Thoracic aorta (tissue), 2 donors: ENCODE data around the gene DOK6. TPM values are rescaled to one million over a fixed set of nuclear protein-coding genes. Genes with fewer than 3 reads are reported as not detected.

Experiments used
- ATAC-seq: fragments of 150-250 bp; one replicate; pipeline ENCODE4 v1.8.0; 2017; ENCODE audit warnings: low read depth; ENCODE audit not compliant: insufficient number of reproducible peaks, low FRiP score
- DNase-seq: peaks from one replicate; pipeline ENCODE4 v3.0.0-alpha.2; 2020; ENCODE audit warnings: low spot score
- H3K27ac ChIP-seq, 2 donors: fragments of 200-600 bp; sonication (generic); 1 replicate in 1 of 2; 2 replicates in 1 of 2; pipeline ENCODE4 v1.5.1; 2016; ENCODE audit warnings: mild to moderate bottlenecking in 2 of 2, moderate library complexity in 2 of 2
- H3K27me3 ChIP-seq: fragments of 200-600 bp; sonication (generic); replicated peaks from 2 replicates; pipeline ENCODE4 v1.6.0; 2016; ENCODE audit warnings: mild to moderate bottlenecking; ENCODE audit not compliant: insufficient read depth
- H3K36me3 ChIP-seq: fragments of 200-600 bp; sonication (generic); one replicate; pipeline ENCODE4 v1.5.1; 2016
- H3K4me1 ChIP-seq, 2 donors: fragments of 200-600 bp; sonication (generic); 1 replicate in 1 of 2; 2 replicates in 1 of 2; pipeline versions ENCODE4 v1.5.1 to v1.6.0; 2016; ENCODE audit warnings: low read depth in 2 of 2, mild to moderate bottlenecking in 1 of 2; ENCODE audit not compliant: control insufficient read depth in 1 of 2
- H3K4me3 ChIP-seq: fragments of 200-600 bp; sonication (generic); 2 replicates; pipeline ENCODE4 v1.5.1; 2016; ENCODE audit warnings: mild to moderate bottlenecking
- H3K9me3 ChIP-seq: fragments of 200-600 bp; sonication (generic); 2 replicates; pipeline ENCODE4 v1.5.1; 2016
- total RNA-seq, 2 donors: library from RNA; depleted of rRNA; stranded (reverse); fragments of >200 nt; gene quantifications; one replicate each; pipeline versions ENCODE4 v1.1.0 to v1.2.3, GENCODE V29; 2016
- TF ChIP-seq, protein P1 (sequence below): fragments of 200-600 bp; sonication (generic); IDR thresholded peaks from one replicate; pipeline ENCODE4 v1.5.1; 2019; ENCODE audit warnings: antibody characterized with exemption

Gene DOK6
- total RNA-seq, 2 donors from 2014 or later: 2.0 to 2.1 TPM

- TF ChIP-seq, protein P1, sequence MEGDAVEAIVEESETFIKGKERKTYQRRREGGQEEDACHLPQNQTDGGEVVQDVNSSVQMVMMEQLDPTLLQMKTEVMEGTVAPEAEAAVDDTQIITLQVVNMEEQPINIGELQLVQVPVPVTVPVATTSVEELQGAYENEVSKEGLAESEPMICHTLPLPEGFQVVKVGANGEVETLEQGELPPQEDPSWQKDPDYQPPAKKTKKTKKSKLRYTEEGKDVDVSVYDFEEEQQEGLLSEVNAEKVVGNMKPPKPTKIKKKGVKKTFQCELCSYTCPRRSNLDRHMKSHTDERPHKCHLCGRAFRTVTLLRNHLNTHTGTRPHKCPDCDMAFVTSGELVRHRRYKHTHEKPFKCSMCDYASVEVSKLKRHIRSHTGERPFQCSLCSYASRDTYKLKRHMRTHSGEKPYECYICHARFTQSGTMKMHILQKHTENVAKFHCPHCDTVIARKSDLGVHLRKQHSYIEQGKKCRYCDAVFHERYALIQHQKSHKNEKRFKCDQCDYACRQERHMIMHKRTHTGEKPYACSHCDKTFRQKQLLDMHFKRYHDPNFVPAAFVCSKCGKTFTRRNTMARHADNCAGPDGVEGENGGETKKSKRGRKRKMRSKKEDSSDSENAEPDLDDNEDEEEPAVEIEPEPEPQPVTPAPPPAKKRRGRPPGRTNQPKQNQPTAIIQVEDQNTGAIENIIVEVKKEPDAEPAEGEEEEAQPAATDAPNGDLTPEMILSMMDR: no peak
- no peaks in the 10 kb centered on the region for H3K9me3 ChIP-seq
- no peak overlapping the region for H3K27ac ChIP-seq
- H3K36me3 ChIP-seq: no peaks in the 10 kb centered on the region
- no peak for ATAC-seq
- H3K4me3 ChIP-seq: no peak overlapping the region
- H3K27me3 ChIP-seq: no peaks in the 10 kb centered on the region
- no peaks in the 10 kb centered on the region for H3K4me1 ChIP-seq
- DNase-seq: no peak
Observed at GRCh38 chr18:69697069-69697468, 296.4 kb downstream of the DOK6 start.

DNA sequence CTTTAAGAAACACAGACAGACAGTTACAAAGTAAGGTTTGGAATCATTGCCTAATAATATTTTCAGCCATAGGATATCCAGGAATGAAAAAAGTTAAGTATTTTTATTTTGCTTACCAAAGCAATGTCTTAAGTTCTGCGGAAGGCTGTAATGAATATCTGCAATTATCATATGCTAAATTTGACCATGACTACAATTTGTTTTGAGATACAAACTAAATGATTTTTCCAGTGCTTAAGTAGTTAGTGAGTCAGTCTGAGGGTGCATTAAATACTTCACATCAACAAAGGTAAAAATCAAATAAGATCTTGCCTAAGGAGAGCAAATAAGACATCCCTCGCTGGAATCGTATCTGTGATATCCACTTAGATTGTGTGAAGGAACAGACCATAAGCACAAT lies 297.0 kb downstream of the DOK6 start:
- Histone ChIP-seq H3K36me3 (no peaks in the 10 kb centered on the region), H3K9me3 (no peaks in the 10 kb centered on the region), H3K27me3 (no peaks in the 10 kb centered on the region), H3K4me1 (no peaks in the 10 kb centered on the region), H3K4me3 (no peak overlapping the region), H3K27ac (no peak overlapping the region)
- ATAC-seq: no peak
- DNase-seq: no peak
- TF ChIP-seq, protein P1: no peak

GRCh38 chr18:69701305-69701704 lies 300.6 kb downstream of the DOK6 start:
- Histone ChIP-seq H3K9me3 (no peaks in the 10 kb centered on the region), H3K4me3 (no peak overlapping the region), H3K4me1 (no peaks in the 10 kb centered on the region), H3K27me3 (no peaks in the 10 kb centered on the region), H3K36me3 (no peaks in the 10 kb centered on the region), H3K27ac (no peak overlapping the region)
- no peak for DNase-seq
- no peak for ATAC-seq
- TF ChIP-seq, protein P1: no peak

DNA sequence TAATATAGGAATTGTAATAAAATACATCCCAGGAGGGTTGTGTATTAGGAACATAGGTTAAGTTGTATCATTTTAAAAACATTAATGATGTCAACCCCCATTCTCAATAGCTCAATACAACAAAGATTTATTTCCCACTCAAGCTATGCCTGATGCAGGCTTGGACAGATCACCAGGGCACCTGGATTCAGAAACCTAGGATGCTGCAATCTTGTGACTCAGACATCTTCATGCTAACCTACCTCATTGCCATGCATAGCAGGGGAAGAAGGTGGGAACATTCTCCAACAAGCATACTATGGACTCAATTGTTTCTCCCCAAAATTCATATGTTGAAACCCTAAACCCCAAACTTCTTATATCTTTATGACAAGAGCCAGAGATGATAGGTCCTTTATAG lies 302.8 kb downstream of the DOK6 start:
- no peaks in the 10 kb centered on the region for H3K36me3 ChIP-seq
- ATAC-seq: no peak
- H3K4me1 ChIP-seq: no peaks in the 10 kb centered on the region
- H3K9me3 ChIP-seq: no peaks in the 10 kb centered on the region
- TF ChIP-seq, protein P1: no peak
- no peaks in the 10 kb centered on the region for H3K27me3 ChIP-seq
- no peak overlapping the region for H3K27ac ChIP-seq
- no peak for DNase-seq
- no peak overlapping the region for H3K4me3 ChIP-seq

- Histone ChIP-seq H3K4me1 (no peaks in the 10 kb centered on the region), H3K36me3 (no peaks in the 10 kb centered on the region), H3K9me3 (no peaks in the 10 kb centered on the region), H3K27ac (no peak overlapping the region), H3K4me3 (no peak overlapping the region), H3K27me3 (no peaks in the 10 kb centered on the region)
- DNase-seq (no peak), ATAC-seq (no peak)
- TF ChIP-seq, protein P1: no peak
Observed at GRCh38 chr18:69705987-69706386, 305.3 kb downstream of the DOK6 start.
